Ovary (tissue), 3 donors: ENCODE results near the gene SORBS1.

ENCODE experiments used
- CTCF ChIP-seq, 3 donors: fragments of 450-650 bp in 2 of 3; fragments of 200-600 bp in 1 of 3; IDR thresholded peaks; one replicate each; pipeline versions ENCODE4 v1.5.1 to v1.8.0; 2016 to 2022; ENCODE audit warnings: antibody characterized with exemption in 3 of 3, mild to moderate bottlenecking in 1 of 3
- EP300 ChIP-seq: sonication (generic); formaldehyde crosslinking; IDR thresholded peaks from one replicate; pipeline ENCODE4 v1.6.1; 2017; ENCODE audit warnings: antibody characterized with exemption
- POLR2A ChIP-seq: fragments of 450-650 bp; IDR thresholded peaks from one replicate; pipeline ENCODE4 v1.6.1; 2017; ENCODE audit warnings: antibody characterized with exemption, mild to moderate bottlenecking, moderate library complexity
- donor health status: DM: no; HTN: no; CAD: no.

- TF ChIP-seq CTCF (IDR thresholded peaks at IDR 0.05) (no peak), EP300 (no peak), POLR2A (no peak)
Measured at GRCh38 chr10:95263864-95264226, 297.3 kb downstream of the SORBS1 start.
